Measurements from ENCODE around the gene LMF1. TPM values are rescaled to one million over a fixed set of nuclear protein-coding genes. Genes with fewer than 3 reads are reported as not detected.

The LMF1 gene
- total RNA-seq, 1 experiment from 2014 or later, result 2.8 TPM

GRCh38 chr16:1002399-1003166 is 31.8 kb upstream of the LMF1 start:
- DNase-seq (ENCODE audit: low read depth), result peak; percentile 98

- DNase-seq (ENCODE audit: low read depth), result no peak
Measured at GRCh38 chr16:1001096-1001495, 30.3 kb upstream of the LMF1 start.

- DNase-seq (ENCODE audit: low read depth), result no peak
Measured at GRCh38 chr16:1000608-1001007, 29.8 kb upstream of the LMF1 start.

GRCh38 chr16:999677-1000076 is 28.9 kb upstream of the LMF1 start:
- no peak for DNase-seq (ENCODE audit: low read depth)

- DNase-seq (ENCODE audit: low read depth), result no peak
Measured at GRCh38 chr16:998615-999014, 27.8 kb upstream of the LMF1 start.

GRCh38 chr16:998211-998610 is 27.4 kb upstream of the LMF1 start:
- DNase-seq (ENCODE audit: low read depth), result no peak

GRCh38 chr16:997440-998051 is 26.8 kb upstream of the LMF1 start:
- peak; percentile 49 for DNase-seq (ENCODE audit: low read depth)

GRCh38 chr16:996681-997080 is 25.9 kb upstream of the LMF1 start:
- no peak for DNase-seq (ENCODE audit: low read depth)

- DNase-seq (ENCODE audit: low read depth), result no peak
Measured at GRCh38 chr16:995783-996182, 25.0 kb upstream of the LMF1 start.

- DNase-seq (ENCODE audit: low read depth), result peak; percentile 36
Measured at GRCh38 chr16:995087-995486, 24.3 kb upstream of the LMF1 start.

- DNase-seq (ENCODE audit: low read depth), result no peak
Measured at GRCh38 chr16:993731-994130, 22.9 kb upstream of the LMF1 start.

GRCh38 chr16:991773-992172 is 21.0 kb upstream of the LMF1 start:
- DNase-seq (ENCODE audit: low read depth), result no peak

- DNase-seq (ENCODE audit: low read depth), result no peak
Measured at GRCh38 chr16:991345-991744, 20.6 kb upstream of the LMF1 start.

- no peak for DNase-seq (ENCODE audit: low read depth)
Measured at GRCh38 chr16:990516-991291, 19.9 kb upstream of the LMF1 start.

- DNase-seq (ENCODE audit: low read depth), result no peak
Measured at GRCh38 chr16:989354-989814, 18.6 kb upstream of the LMF1 start.

- DNase-seq (ENCODE audit: low read depth), result no peak
Measured at GRCh38 chr16:988471-989353, 17.9 kb upstream of the LMF1 start.

- DNase-seq (ENCODE audit: low read depth), result no peak
Measured at GRCh38 chr16:987906-988305, 17.1 kb upstream of the LMF1 start.

GRCh38 chr16:986925-987582 is 16.3 kb upstream of the LMF1 start:
- DNase-seq (ENCODE audit: low read depth), result no peak

GRCh38 chr16:986411-986810 is 15.6 kb upstream of the LMF1 start:
- no peak for DNase-seq (ENCODE audit: low read depth)

GRCh38 chr16:985646-986400 is 15.0 kb upstream of the LMF1 start:
- DNase-seq (ENCODE audit: low read depth), result no peak

Measured in M059J (cell line).